Mesendoderm (in vitro differentiated cells): ENCODE measurements around the gene FETUB.

ENCODE experiments used
- DNase-seq: peaks from one replicate; pipeline ENCODE4 v3.0.0; 2013
- H2AK5ac ChIP-seq: 2 replicates; pipeline ENCODE4 v1.6.1; 2013; ENCODE audit warnings: low read length, inconsistent platforms
- H2BK120ac ChIP-seq: 2 replicates; pipeline ENCODE4 v1.6.1; 2013; ENCODE audit warnings: low read depth, mild to moderate bottlenecking, low read length, moderate library complexity, mixed read lengths
- H2BK15ac ChIP-seq: replicated peaks from 2 replicates; pipeline ENCODE4 v1.6.1; 2013; ENCODE audit warnings: low read depth, mild to moderate bottlenecking, moderate library complexity
- H2BK5ac ChIP-seq: 2 replicates; pipeline ENCODE4 v1.6.1; 2013; ENCODE audit warnings: low read length, inconsistent platforms
- H3K18ac ChIP-seq: 2 replicates; pipeline ENCODE4 v1.6.1; 2013; ENCODE audit warnings: mild to moderate bottlenecking, low read length, mixed read lengths
- H3K23ac ChIP-seq: one replicate; pipeline ENCODE4 v1.6.1; 2013; ENCODE audit warnings: low read length
- H3K27ac ChIP-seq: 2 replicates; pipeline ENCODE4 v1.5.1; 2013; ENCODE audit warnings: low read depth, mild to moderate bottlenecking, inconsistent platforms, low read length, moderate library complexity
- H3K27me3 ChIP-seq: 2 replicates; pipeline ENCODE4 v1.6.1; 2013; ENCODE audit warnings: low read length, control low read depth, mild to moderate bottlenecking, inconsistent platforms; ENCODE audit not compliant: insufficient read depth, poor library complexity
- H3K36me3 ChIP-seq: 2 replicates; pipeline ENCODE4 v1.6.1; 2013; ENCODE audit warnings: low read length, inconsistent platforms; ENCODE audit not compliant: control insufficient read depth, insufficient read depth
- H3K4ac ChIP-seq: one replicate; pipeline ENCODE4 v1.6.1; 2013; ENCODE audit warnings: low read depth, mild to moderate bottlenecking, low read length, moderate library complexity
- H3K4me1 ChIP-seq: 2 replicates; pipeline ENCODE4 v1.6.1; 2013; ENCODE audit warnings: low read depth, low read length, inconsistent platforms; ENCODE audit not compliant: control insufficient read depth
- H3K4me2 ChIP-seq: 2 replicates; pipeline ENCODE4 v1.6.1; 2013; ENCODE audit warnings: low read length
- H3K4me3 ChIP-seq: 2 replicates; pipeline ENCODE4 v1.5.1; 2013; ENCODE audit warnings: mild to moderate bottlenecking, low read length
- H3K56ac ChIP-seq: one replicate; pipeline ENCODE4 v1.6.1; 2013; ENCODE audit warnings: low read length
- H3K79me1 ChIP-seq: 2 replicates; pipeline ENCODE4 v1.6.1; 2013; ENCODE audit warnings: low read length, inconsistent platforms
- H3K79me2 ChIP-seq: 2 replicates; pipeline ENCODE4 v1.6.1; 2013; ENCODE audit warnings: mild to moderate bottlenecking, low read length; ENCODE audit not compliant: control insufficient read depth, insufficient read depth
- H3K9ac ChIP-seq: 2 replicates; pipeline ENCODE4 v1.6.1; 2013; ENCODE audit warnings: low read length, inconsistent platforms
- H4K5ac ChIP-seq: one replicate; pipeline ENCODE4 v1.6.1; 2013; ENCODE audit warnings: low read length
- H4K8ac ChIP-seq: one replicate; pipeline ENCODE4 v1.6.1; 2013; ENCODE audit warnings: low read depth, mild to moderate bottlenecking, control low read depth, low read length, moderate library complexity
- WGBS: extraction: QIAGEN DNeasy Blood & Tissue Kit; methylation state at CpG from one replicate; pipeline ENCODE4 v1.1.7; 2013; ENCODE audit warnings: low lambda C conversion rate, missing lambda C conversion rate; ENCODE audit not compliant: insufficient coverage; ENCODE audit errors: extremely low coverage; 5-methylcytosine and 5-hydroxymethylcytosine counted together

FETUB gene

DNA sequence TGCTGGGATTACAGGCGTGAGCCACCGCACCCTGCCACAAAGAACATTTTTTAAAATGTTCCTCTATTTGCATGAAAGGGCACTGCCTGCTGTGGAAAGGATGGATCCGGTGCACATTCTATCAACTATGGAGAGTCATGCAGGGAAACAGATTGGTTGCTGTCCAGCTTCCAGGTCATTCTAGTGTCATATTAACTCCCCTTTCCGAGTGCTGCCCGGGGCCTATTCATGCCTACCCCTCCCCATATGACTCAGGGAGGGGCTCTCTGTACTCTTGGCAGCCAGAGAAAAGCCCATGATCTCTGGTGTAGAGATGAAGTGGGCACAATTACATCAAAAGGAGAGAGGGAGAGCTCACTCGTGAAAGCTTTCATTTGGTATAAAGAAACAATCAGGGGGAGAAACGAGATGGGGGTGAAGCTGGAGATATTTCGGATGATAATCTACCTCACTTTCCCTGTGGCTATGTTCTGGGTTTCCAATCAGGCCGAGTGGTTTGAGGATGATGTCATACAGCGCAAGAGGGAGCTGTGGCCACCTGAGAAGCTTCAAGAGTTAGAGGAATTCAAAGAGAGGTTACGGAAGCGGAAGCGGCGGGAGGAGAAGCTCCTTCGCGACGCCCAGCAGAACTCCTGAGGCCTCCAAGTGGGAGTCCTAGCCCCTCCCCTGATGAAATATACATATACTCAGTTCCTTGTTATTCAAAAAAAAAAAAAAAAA, 43.5 kb upstream of the FETUB start:
- Histone ChIP-seq H3K4me1 (peaks cover 3% of the 10 kb centered on the region), H3K56ac (no peak overlapping the region), H3K36me3 (no peaks in the 10 kb centered on the region), H2BK120ac (no peak overlapping the region), H3K9ac (no peak overlapping the region), H4K8ac (no peak overlapping the region), H3K18ac (no peak overlapping the region), H3K23ac (no peak overlapping the region), H3K79me2 (no peaks in the 10 kb centered on the region), H2BK15ac (no peak overlapping the region), H3K27me3 (no peaks in the 10 kb centered on the region), H3K4me3 (no peak overlapping the region), H2AK5ac (no peak overlapping the region), H4K5ac (no peak overlapping the region), H3K79me1 (no peaks in the 10 kb centered on the region), H3K4me2 (no peak overlapping the region), H3K27ac (peak overlapping the region; percentile 56), H2BK5ac (no peak overlapping the region), H3K4ac (no peak overlapping the region)
- peak; percentile 96 for DNase-seq
- no CpG with 5 or more reads among the region's 17 CpGs for WGBS

DNA sequence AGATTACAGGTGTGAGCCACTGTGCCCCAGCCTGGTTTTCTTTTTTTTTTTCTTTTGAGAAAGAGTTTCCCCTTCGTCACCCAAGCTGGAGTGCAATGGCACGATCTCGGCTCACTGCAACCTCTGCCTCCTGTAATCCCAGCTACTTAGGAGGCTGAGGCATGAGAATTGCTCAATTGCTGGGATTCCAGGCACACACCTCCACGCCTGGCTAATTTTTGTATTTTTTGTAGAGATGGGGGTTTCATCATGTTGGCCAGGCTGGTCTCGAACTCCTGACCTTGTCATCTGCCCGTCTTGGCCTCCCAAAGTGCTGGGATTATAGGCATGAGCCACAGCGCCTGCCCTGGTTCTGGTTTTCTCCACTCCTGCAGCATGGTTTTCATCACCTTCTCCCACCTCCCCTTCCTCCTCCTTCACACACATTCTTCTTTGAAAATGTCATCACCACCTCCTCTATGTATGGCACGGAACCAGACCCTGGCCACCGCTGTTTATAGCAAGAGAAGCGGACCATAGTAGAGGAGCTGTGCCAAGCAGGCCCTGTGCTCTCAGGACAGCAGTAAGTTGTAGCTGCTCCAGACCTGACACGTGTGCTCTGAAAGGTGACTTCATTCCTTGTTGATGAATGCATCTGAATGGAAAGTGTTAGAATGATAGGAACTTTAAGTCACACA, 42.0 kb upstream of the FETUB start:
- Histone ChIP-seq H2BK5ac (no peak overlapping the region), H3K4me2 (no peak overlapping the region), H3K9ac (no peak overlapping the region), H4K8ac (no peak overlapping the region), H3K18ac (no peak overlapping the region), H3K27me3 (no peaks in the 10 kb centered on the region), H3K36me3 (no peaks in the 10 kb centered on the region), H3K79me2 (no peaks in the 10 kb centered on the region), H3K79me1 (no peaks in the 10 kb centered on the region), H3K56ac (peak overlapping the region; percentile 5), H3K4me1 (peaks cover 3% of the 10 kb centered on the region), H3K4ac (no peak overlapping the region), H2BK120ac (no peak overlapping the region), H4K5ac (no peak overlapping the region), H2AK5ac (no peak overlapping the region), H3K27ac (no peak overlapping the region), H3K23ac (no peak overlapping the region), H3K4me3 (no peak overlapping the region), H2BK15ac (no peak overlapping the region)
- peak; percentile 76 for DNase-seq
- no CpG with 5 or more reads among the region's 11 CpGs for WGBS

DNA sequence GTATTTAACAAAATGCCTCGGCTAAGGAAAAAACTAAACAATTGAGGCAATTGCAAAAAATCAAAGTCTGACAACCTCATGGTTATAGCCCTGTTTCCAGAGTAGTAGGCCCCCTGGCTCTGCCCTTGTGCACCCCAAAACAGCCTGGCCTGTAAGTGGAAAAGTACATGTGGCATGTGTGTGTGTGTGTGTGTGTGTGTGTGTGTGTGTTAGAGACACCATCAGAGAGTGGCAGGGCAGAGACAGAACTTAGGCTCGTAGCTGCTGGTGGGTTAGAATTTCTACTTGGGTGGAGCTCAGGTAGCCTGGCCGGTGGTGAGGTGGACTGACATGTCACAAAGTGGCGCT, 41.4 kb upstream of the FETUB start:
- H3K4ac ChIP-seq, result no peak overlapping the region
- no peak overlapping the region for H2BK5ac ChIP-seq
- peaks cover 3% of the 10 kb centered on the region for H3K4me1 ChIP-seq
- no peak overlapping the region for H2BK120ac ChIP-seq
- H2BK15ac ChIP-seq, result no peak overlapping the region
- no peak overlapping the region for H2AK5ac ChIP-seq
- no peak overlapping the region for H3K27ac ChIP-seq
- no peak overlapping the region for H3K56ac ChIP-seq
- no peaks in the 10 kb centered on the region for H3K79me1 ChIP-seq
- H4K8ac ChIP-seq, result no peak overlapping the region
- no peak for DNase-seq
- no CpG with 5 or more reads among the region's 4 CpGs for WGBS
- H3K79me2 ChIP-seq, result no peaks in the 10 kb centered on the region
- no peaks in the 10 kb centered on the region for H3K27me3 ChIP-seq
- no peak overlapping the region for H4K5ac ChIP-seq
- H3K36me3 ChIP-seq, result no peaks in the 10 kb centered on the region
- no peak overlapping the region for H3K18ac ChIP-seq
- H3K9ac ChIP-seq, result no peak overlapping the region
- H3K23ac ChIP-seq, result no peak overlapping the region
- no peak overlapping the region for H3K4me3 ChIP-seq
- no peak overlapping the region for H3K4me2 ChIP-seq

DNA sequence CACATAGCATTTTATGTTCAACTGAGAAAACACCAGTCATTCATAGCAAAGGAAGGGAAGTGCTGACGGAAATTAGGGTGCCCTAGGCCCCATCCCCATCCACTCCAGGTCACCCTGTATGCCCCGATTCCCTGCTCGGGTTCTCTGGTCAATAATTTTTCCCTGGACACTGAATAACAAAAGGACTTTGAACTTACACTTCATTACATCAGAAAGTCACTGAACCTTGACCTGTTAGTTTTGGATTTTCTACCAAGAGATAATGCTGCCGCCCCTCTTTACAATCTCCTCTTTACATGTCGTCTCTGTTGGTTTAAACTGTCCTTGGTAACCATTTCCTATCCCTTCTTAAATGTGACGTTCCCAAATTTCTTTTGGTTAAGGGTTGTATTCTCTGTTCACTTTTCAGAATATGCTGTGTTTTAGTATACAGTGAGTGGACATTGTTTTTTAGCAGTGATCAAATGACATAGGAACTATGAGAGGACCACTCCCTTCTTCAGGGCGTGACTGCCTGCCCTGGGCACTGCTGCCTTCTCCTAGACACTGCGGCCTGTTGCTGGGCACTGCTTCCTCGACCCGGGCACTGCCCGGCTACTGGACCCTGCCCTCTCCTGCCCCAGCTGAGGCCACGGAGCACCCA, 40.9 kb upstream of the FETUB start:
- H3K27me3 ChIP-seq, result no peaks in the 10 kb centered on the region
- H3K4me1 ChIP-seq, result peaks cover 3% of the 10 kb centered on the region
- no peak overlapping the region for H2BK15ac ChIP-seq
- H3K4me2 ChIP-seq, result no peak overlapping the region
- no CpG with 5 or more reads among the region's 12 CpGs for WGBS
- H4K5ac ChIP-seq, result no peak overlapping the region
- no peak overlapping the region for H2AK5ac ChIP-seq
- no peak overlapping the region for H3K23ac ChIP-seq
- H3K4me3 ChIP-seq, result no peak overlapping the region
- no peak overlapping the region for H3K27ac ChIP-seq
- no peak overlapping the region for H4K8ac ChIP-seq
- H2BK120ac ChIP-seq, result no peak overlapping the region
- no peak overlapping the region for H2BK5ac ChIP-seq
- no peak overlapping the region for H3K9ac ChIP-seq
- no peak overlapping the region for H3K4ac ChIP-seq
- no peaks in the 10 kb centered on the region for H3K36me3 ChIP-seq
- no peaks in the 10 kb centered on the region for H3K79me1 ChIP-seq
- H3K79me2 ChIP-seq, result no peaks in the 10 kb centered on the region
- H3K18ac ChIP-seq, result no peak overlapping the region
- no peak for DNase-seq
- no peak overlapping the region for H3K56ac ChIP-seq

DNA sequence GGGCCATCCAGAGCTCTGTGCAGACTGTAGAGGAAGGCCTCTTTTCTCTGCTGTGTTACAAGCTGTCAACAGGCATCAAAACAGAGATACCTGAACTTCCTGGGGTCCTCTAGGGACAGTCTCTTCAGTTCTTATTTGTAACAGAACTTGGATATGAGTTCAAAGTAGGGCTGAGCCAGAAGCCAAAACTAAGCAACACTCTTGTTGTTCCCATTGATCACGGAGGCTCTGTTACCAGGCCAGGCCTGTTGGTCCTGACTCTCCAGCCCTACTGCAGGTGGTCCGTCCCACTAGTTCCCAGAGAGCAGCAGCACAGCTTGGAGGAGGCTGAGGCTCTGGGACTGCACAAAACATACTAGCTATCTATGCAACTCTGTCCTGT, 40.4 kb upstream of the FETUB start:
- Histone ChIP-seq H4K8ac (no peak overlapping the region), H3K23ac (no peak overlapping the region), H3K18ac (no peak overlapping the region), H3K4ac (no peak overlapping the region), H2BK15ac (no peak overlapping the region), H4K5ac (no peak overlapping the region), H3K56ac (no peak overlapping the region), H2BK120ac (no peak overlapping the region), H3K9ac (no peak overlapping the region), H3K27ac (no peak overlapping the region), H3K27me3 (no peaks in the 10 kb centered on the region), H2BK5ac (no peak overlapping the region), H3K79me1 (no peaks in the 10 kb centered on the region), H3K4me3 (no peak overlapping the region), H3K4me2 (no peak overlapping the region), H2AK5ac (no peak overlapping the region), H3K36me3 (no peaks in the 10 kb centered on the region), H3K4me1 (peaks cover 3% of the 10 kb centered on the region), H3K79me2 (no peaks in the 10 kb centered on the region)
- no peak for DNase-seq
- WGBS, result no CpG with 5 or more reads among the region's 2 CpGs
